Measurements from ENCODE around the gene KRTAP12-1.

The KRTAP12-1 gene

GRCh38 chr21:44684483-44684882 is 2.5 kb upstream of the KRTAP12-1 start:
- TF ChIP-seq EZH2 (IDR thresholded peaks at IDR 0.05; ENCODE audit: borderline replicate concordance, low read length), result no peak
- no peak for TF ChIP-seq CTCF (IDR thresholded peaks at IDR 0.05; ENCODE audit: low read length)
- H3K27ac ChIP-seq (ENCODE audit: low read depth, low read length, poor library complexity, severe bottlenecking), result no peak overlapping the region
- H3K36me3 ChIP-seq (ENCODE audit: insufficient read depth, low read length), result no peaks in the 10 kb centered on the region
- H4K20me1 ChIP-seq (ENCODE audit: insufficient read depth, low read length), result no peaks in the 10 kb centered on the region
- no peaks in the 10 kb centered on the region for H3F3A ChIP-seq (ENCODE audit: insufficient read depth, low read length)
- peaks cover 3% of the 10 kb centered on the region; the same call in 1 of the 2 replicates for H3K27me3 ChIP-seq (ENCODE audit: insufficient read depth, low read length)
- no peak overlapping the region for H3K9ac ChIP-seq (ENCODE audit: low read length)
- H2AFZ ChIP-seq (ENCODE audit: low read length), result no peak overlapping the region
- no peak overlapping the region for H3K4me3 ChIP-seq (ENCODE audit: low read depth, low read length, poor library complexity, severe bottlenecking)
- no peaks in the 10 kb centered on the region for H3K9me3 ChIP-seq (ENCODE audit: low read length)
- no peaks in the 10 kb centered on the region for H3K9me2 ChIP-seq (ENCODE audit: low read depth, low read length)
- no peak overlapping the region for H3K4me2 ChIP-seq (ENCODE audit: low read length)
- no peaks in the 10 kb centered on the region for H3K79me2 ChIP-seq (ENCODE audit: insufficient read depth, low read length)
- H3K4me1 ChIP-seq (ENCODE audit: insufficient read depth, low read length, severe bottlenecking), result no peaks in the 10 kb centered on the region

DNA sequence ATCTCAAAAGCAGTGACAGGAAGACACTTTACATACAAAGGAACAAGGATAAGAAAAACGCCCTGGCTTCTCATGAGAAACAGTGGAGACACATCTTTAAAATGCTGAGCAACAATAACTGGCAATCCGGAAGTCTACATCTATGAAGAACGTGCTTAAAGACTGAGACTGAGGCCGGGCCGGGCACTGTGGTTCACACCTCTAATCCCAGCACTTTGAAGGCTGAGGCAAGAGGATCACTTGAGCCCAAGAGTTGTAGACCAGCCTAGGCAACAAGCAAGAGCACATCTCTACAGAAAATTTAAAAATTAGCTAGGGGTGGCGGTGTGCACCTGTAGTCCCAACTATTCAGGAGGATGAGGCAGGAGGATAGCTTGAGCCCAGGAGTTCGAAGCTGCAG is 2.1 kb upstream of the KRTAP12-1 start:
- no peak overlapping the region for H2AFZ ChIP-seq (ENCODE audit: low read length)

GRCh38 chr21:44682580-44683151 is 703 bp upstream of the KRTAP12-1 start:
- Histone ChIP-seq H3F3A (ENCODE audit: insufficient read depth, low read length) (no peaks in the 10 kb centered on the region), H3K27me3 (ENCODE audit: insufficient read depth, low read length) (no peaks in the 10 kb centered on the region; the same call in 1 of the 2 replicates), H3K27ac (ENCODE audit: low read depth, low read length, poor library complexity, severe bottlenecking) (no peak overlapping the region)

More for the DNA sequence above, 2.1 kb upstream of the KRTAP12-1 start:
- H3K27ac ChIP-seq (ENCODE audit: low read depth, low read length, poor library complexity, severe bottlenecking), result no peak overlapping the region
- no peaks in the 10 kb centered on the region for H3K9me3 ChIP-seq (ENCODE audit: low read length)
- H3F3A ChIP-seq (ENCODE audit: insufficient read depth, low read length), result no peaks in the 10 kb centered on the region
- no peak overlapping the region for H3K4me2 ChIP-seq (ENCODE audit: low read length)
- no peak overlapping the region for H3K9ac ChIP-seq (ENCODE audit: low read length)
- no peaks in the 10 kb centered on the region for H3K36me3 ChIP-seq (ENCODE audit: insufficient read depth, low read length)
- TF ChIP-seq CTCF (IDR thresholded peaks at IDR 0.05; ENCODE audit: low read length), result no peak
- TF ChIP-seq EZH2 (IDR thresholded peaks at IDR 0.05; ENCODE audit: borderline replicate concordance, low read length), result no peak
- no peaks in the 10 kb centered on the region for H4K20me1 ChIP-seq (ENCODE audit: insufficient read depth, low read length)
- peaks cover 3% of the 10 kb centered on the region; the same call in 1 of the 2 replicates for H3K27me3 ChIP-seq (ENCODE audit: insufficient read depth, low read length)
- no peak overlapping the region for H3K4me3 ChIP-seq (ENCODE audit: low read depth, low read length, poor library complexity, severe bottlenecking)
- no peaks in the 10 kb centered on the region for H3K79me2 ChIP-seq (ENCODE audit: insufficient read depth, low read length)
- H3K9me2 ChIP-seq (ENCODE audit: low read depth, low read length), result no peaks in the 10 kb centered on the region
- no peaks in the 10 kb centered on the region for H3K4me1 ChIP-seq (ENCODE audit: insufficient read depth, low read length, severe bottlenecking)

More at GRCh38 chr21:44682580-44683151, 703 bp upstream of the KRTAP12-1 start:
- Histone ChIP-seq H2AFZ (ENCODE audit: low read length) (no peak overlapping the region), H3K9me3 (ENCODE audit: low read length) (no peaks in the 10 kb centered on the region), H3K9ac (ENCODE audit: low read length) (no peak overlapping the region), H3K4me1 (ENCODE audit: insufficient read depth, low read length, severe bottlenecking) (no peaks in the 10 kb centered on the region), H3K4me2 (ENCODE audit: low read length) (no peak overlapping the region), H4K20me1 (ENCODE audit: insufficient read depth, low read length) (no peaks in the 10 kb centered on the region), H3K4me3 (ENCODE audit: low read depth, low read length, poor library complexity, severe bottlenecking) (no peak overlapping the region), H3K36me3 (ENCODE audit: insufficient read depth, low read length) (no peaks in the 10 kb centered on the region), H3K79me2 (ENCODE audit: insufficient read depth, low read length) (no peaks in the 10 kb centered on the region), H3K9me2 (ENCODE audit: low read depth, low read length) (no peaks in the 10 kb centered on the region)
- TF ChIP-seq CTCF (IDR thresholded peaks at IDR 0.05; ENCODE audit: low read length) (no peak), EZH2 (IDR thresholded peaks at IDR 0.05; ENCODE audit: borderline replicate concordance, low read length) (no peak)

All from OCI-LY1 (cell line).